ENCODE data around the gene C1QA.

- no peak for TF ChIP-seq CTCF (IDR thresholded peaks at IDR 0.05; ENCODE audit: low read depth, low read length)
- TF ChIP-seq EZH2phosphoT487 (IDR thresholded peaks at IDR 0.05; ENCODE audit: low read depth): no peak
Observed at GRCh38 chr1:22597996-22598395, 38.4 kb upstream of the C1QA start.
